Panc1 (cell line): ENCODE measurements around the gene TMEM108. TPM values are rescaled to one million over a fixed set of nuclear protein-coding genes. Genes with fewer than 3 reads are reported as not detected.

Experiments used
- ATAC-seq: fragments of 200-7000 bp; cut with Tn5 transposase; 2 replicates; pipeline ENCODE4 v1.9.1; 2020; ENCODE audit warnings: mild to moderate bottlenecking, moderate library complexity
- BruUV-seq: library from RNA; stranded (reverse); fragments of 400-500 nt; replicated peaks from 2 replicates; lab custom pipeline; 2021; lab: Mats Ljungman, UMichigan
- CTCF ChIA-PET: fragments of 300-600 bp; sonication (Branson Sonifier 250); formaldehyde crosslinking; loops from one replicate; lab custom pipeline; 2022; ENCODE audit warnings: antibody characterized with exemption; lab: Charles Lee
- POLR2A ChIA-PET: fragments of 300-600 bp; sonication (Branson Sonifier 250); formaldehyde crosslinking; loops from one replicate; lab custom pipeline; 2022; ENCODE audit warnings: antibody characterized with exemption; lab: Charles Lee
- DNase-seq: peaks from one replicate; pipeline ENCODE4 v3.0.0-alpha.2; 2010; ENCODE audit warnings: low read depth, low spot score
- H3K27ac ChIP-seq: 2 replicates; pipeline ENCODE4 v1.5.1; 2011; ENCODE audit warnings: mild to moderate bottlenecking, low read length, inconsistent platforms
- H3K27me3 ChIP-seq: fragments of 200-500 bp; sonication (Bioruptor generic); 2 replicates; pipeline ENCODE4 v1.6.0; 2014; ENCODE audit warnings: low read length, inconsistent platforms; ENCODE audit not compliant: control insufficient read depth, insufficient read depth
- H3K36me3 ChIP-seq: fragments of 200-500 bp; sonication (Bioruptor generic); 2 replicates; pipeline ENCODE4 v1.5.1; 2014; ENCODE audit warnings: inconsistent platforms, mild to moderate bottlenecking, low read length, moderate library complexity; ENCODE audit not compliant: control insufficient read depth, insufficient read depth
- H3K4me1 ChIP-seq: 2 replicates; pipeline ENCODE4 v1.5.1; 2011; ENCODE audit warnings: inconsistent platforms, mild to moderate bottlenecking, low read length, moderate library complexity; ENCODE audit not compliant: control insufficient read depth, insufficient read depth
- H3K4me3 ChIP-seq, 2 experiments: 2 replicates each; pipeline ENCODE4 v1.5.1; 2011 to 2012; ENCODE audit warnings: low read depth in 2 of 2, low read length in 2 of 2, mild to moderate bottlenecking in 2 of 2, inconsistent platforms in 1 of 2, moderate library complexity in 1 of 2
- H3K9me3 ChIP-seq: fragments of 200-500 bp; sonication (Bioruptor generic); 2 replicates; pipeline ENCODE4 v1.5.1; 2014; ENCODE audit warnings: low read depth, mild to moderate bottlenecking, inconsistent platforms, low read length, moderate library complexity; ENCODE audit not compliant: control insufficient read depth, insufficient read depth
- CTCF ChIP-seq: fragments of 450-650 bp; IDR thresholded peaks from 2 replicates; pipeline ENCODE4 v1.5.1; 2017; ENCODE audit warnings: mild to moderate bottlenecking
- POLR2AphosphoS5 ChIP-seq: IDR thresholded peaks from 2 replicates; pipeline ENCODE4 v1.6.1; 2012; ENCODE audit warnings: mild to moderate bottlenecking, low read depth, low read length, moderate library complexity
- REST ChIP-seq, 2 experiments: IDR thresholded peaks; 2 replicates each; pipeline ENCODE4 v1.6.1; 2011 to 2012; ENCODE audit warnings: low read depth in 2 of 2, control low read depth in 1 of 2, low read length in 1 of 2, mild to moderate bottlenecking in 1 of 2, moderate library complexity in 1 of 2; ENCODE audit not compliant: insufficient read depth in 1 of 2
- SIN3A ChIP-seq: IDR thresholded peaks from 2 replicates; pipeline ENCODE4 v1.6.1; 2012; ENCODE audit warnings: low read depth, mild to moderate bottlenecking, low read length, moderate library complexity, borderline replicate concordance; ENCODE audit not compliant: insufficient read depth
- TCF7L2 ChIP-seq: IDR thresholded peaks from 2 replicates; pipeline ENCODE4 v1.6.1; 2011; ENCODE audit warnings: mild to moderate bottlenecking, low read depth, low read length, inconsistent platforms
- in situ Hi-C: cut with HindIII; loops from 2 replicates; pipeline ENCODE4 v1.10.0; 2016; ENCODE audit warnings: low sequenced_read_pairs, low pct_unique_long_range_greater_than_20kb
- intact Hi-C: fragments of 100-400 bp; cut with micrococcal nuclease; formaldehyde crosslinking; loops from one replicate; pipeline ENCODE4 v1.10.0; 2022; ENCODE audit not compliant: unreplicated experiment
- total RNA-seq: library from RNA; stranded (reverse); gene quantifications from one replicate; pipeline ENCODE4 v1.2.1, GENCODE V29; 2021; ENCODE audit not compliant: unreplicated experiment

TMEM108 gene
- total RNA-seq, 1 experiment from 2014 or later = 0.41 TPM

- H3K27me3 ChIP-seq = peaks cover 5% of the 10 kb centered on the region
- no peak overlapping the region for H3K27ac ChIP-seq
- TF ChIP-seq CTCF (no peak), SIN3A (no peak), POLR2AphosphoS5 (no peak), REST (IDR thresholded peaks at IDR 0.05; ENCODE audit: insufficient read depth in 1 of 2, low read depth in 2 of 2, low read length in 1 of 2) (no peak), TCF7L2 (no peak)
- BruUV-seq = no TSS peak
- no peaks in the 10 kb centered on the region for H3K9me3 ChIP-seq
- CTCF ChIA-PET = no interaction called here
- in situ Hi-C loops (no loop called here), intact Hi-C loops (no loop called here)
- ATAC-seq = no peak
- POLR2A ChIA-PET = no interaction called here
- H3K4me3 ChIP-seq = no peak overlapping the region
- no peaks in the 10 kb centered on the region for H3K4me1 ChIP-seq
- H3K36me3 ChIP-seq = no peaks in the 10 kb centered on the region
- DNase-seq = no peak
Observed at GRCh38 chr3:133058243-133058642, 20.1 kb downstream of the TMEM108 start.

- in situ Hi-C loops = no loop called here
- Histone ChIP-seq H3K27ac (no peak overlapping the region), H3K4me1 (no peaks in the 10 kb centered on the region), H3K9me3 (no peaks in the 10 kb centered on the region), H3K27me3 (peaks cover 5% of the 10 kb centered on the region), H3K36me3 (no peaks in the 10 kb centered on the region), H3K4me3 (no peak overlapping the region)
- intact Hi-C loops = no loop called here
- TF ChIP-seq SIN3A (no peak), TCF7L2 (no peak), REST (IDR thresholded peaks at IDR 0.05; ENCODE audit: insufficient read depth in 1 of 2, low read depth in 2 of 2, low read length in 1 of 2) (no peak), CTCF (no peak), POLR2AphosphoS5 (no peak)
- no TSS peak for BruUV-seq
- ChIA-PET POLR2A (no interaction called here), CTCF (no interaction called here)
- no peak for DNase-seq
- ATAC-seq = no peak
Observed at GRCh38 chr3:133058831-133059230, 20.6 kb downstream of the TMEM108 start.
